Endodermal cell (in vitro differentiated cells): ENCODE data around the gene CLTB. TPM values are rescaled to one million over a fixed set of nuclear protein-coding genes. Genes with fewer than 3 reads are reported as not detected.

Experiments
- DNase-seq: peaks from one replicate; pipeline ENCODE4 v3.0.0-alpha.2; 2017
- H3K27ac ChIP-seq: 2 replicates; pipeline ENCODE4 v1.5.1; 2013; ENCODE audit warnings: mild to moderate bottlenecking, low read depth, low read length, moderate library complexity
- H3K27me3 ChIP-seq: 2 replicates; pipeline ENCODE4 v1.6.1; 2013; ENCODE audit warnings: mild to moderate bottlenecking, low read length, moderate library complexity; ENCODE audit not compliant: insufficient read depth, control insufficient read depth, poor library complexity, severe bottlenecking
- H3K36me3 ChIP-seq: 2 replicates; pipeline ENCODE4 v1.7.0; 2013; ENCODE audit warnings: mild to moderate bottlenecking, low read length, moderate library complexity; ENCODE audit not compliant: control insufficient read depth, insufficient read depth
- H3K4me1 ChIP-seq: one replicate; pipeline ENCODE4 v1.7.0; 2013; ENCODE audit warnings: low read length; ENCODE audit not compliant: control insufficient read depth, insufficient read depth
- H3K4me3 ChIP-seq: 2 replicates; pipeline ENCODE4 v1.5.1; 2013; ENCODE audit warnings: mild to moderate bottlenecking, low read length, moderate library complexity
- H3K9ac ChIP-seq: 2 replicates; pipeline ENCODE4 v1.6.1; 2013; ENCODE audit warnings: mild to moderate bottlenecking, low read length, moderate library complexity; ENCODE audit not compliant: poor library complexity, severe bottlenecking; ENCODE audit errors: extremely low read depth
- H3K9me3 ChIP-seq: 2 replicates; pipeline ENCODE4 v1.6.1; 2013; ENCODE audit warnings: mild to moderate bottlenecking, low read length, moderate library complexity; ENCODE audit not compliant: control insufficient read depth
- H3K27ac Mint-ChIP-seq: 2 replicates; pipeline ENCODE4 v1.8.0; 2020; ENCODE audit warnings: mixed read lengths
- H3K27me3 Mint-ChIP-seq: 2 replicates; pipeline ENCODE4 v1.8.0; 2021; ENCODE audit warnings: mild to moderate bottlenecking, mixed read lengths; ENCODE audit not compliant: insufficient read depth
- H3K36me3 Mint-ChIP-seq: 2 replicates; pipeline ENCODE4 v1.8.0; 2020; ENCODE audit warnings: low read depth, mixed read lengths
- H3K4me1 Mint-ChIP-seq: 2 replicates; pipeline ENCODE4 v1.8.0; 2020; ENCODE audit warnings: mixed read lengths
- H3K4me3 Mint-ChIP-seq: 2 replicates; pipeline ENCODE4 v1.8.0; 2020; ENCODE audit warnings: mild to moderate bottlenecking, moderate library complexity, mixed read lengths
- H3K9me3 Mint-ChIP-seq: 2 replicates; pipeline ENCODE4 v1.8.0; 2020; ENCODE audit warnings: mild to moderate bottlenecking, mixed read lengths
- WGBS, 2 experiments: methylation state at CpG; one replicate each; pipeline versions ENCODE4 v1.1.5 to v1.1.7; 2013; ENCODE audit warnings: missing lambda C conversion rate in 2 of 2, mixed read lengths in 1 of 2; ENCODE audit not compliant: insufficient coverage in 1 of 2, insufficient read length in 1 of 2; 5-methylcytosine and 5-hydroxymethylcytosine counted together
- total RNA-seq, 2 donors: library from RNA; stranded (reverse); fragmentation: NEBNext Ultra II Directional in 1 of 2; extraction: Animal tissue kit (Norgen Biotek cat#: 25700) in 1 of 2; gene quantifications; 2 replicates in 1 of 2; 3 replicates in 1 of 2; pipeline ENCODE4 v1.2.1, GENCODE V29; 2021
- TF ChIP-seq, protein P1 (sequence below): fragments of 200-600 bp; sonication (generic); conservative IDR thresholded peaks from 2 replicates; pipeline ENCODE4 v1.5.0; 2021; ENCODE audit warnings: antibody characterized with exemption, mild to moderate bottlenecking

CLTB gene
- total RNA-seq, 2 donors from 2014 or later = 40.9 to 49.7 TPM

DNA sequence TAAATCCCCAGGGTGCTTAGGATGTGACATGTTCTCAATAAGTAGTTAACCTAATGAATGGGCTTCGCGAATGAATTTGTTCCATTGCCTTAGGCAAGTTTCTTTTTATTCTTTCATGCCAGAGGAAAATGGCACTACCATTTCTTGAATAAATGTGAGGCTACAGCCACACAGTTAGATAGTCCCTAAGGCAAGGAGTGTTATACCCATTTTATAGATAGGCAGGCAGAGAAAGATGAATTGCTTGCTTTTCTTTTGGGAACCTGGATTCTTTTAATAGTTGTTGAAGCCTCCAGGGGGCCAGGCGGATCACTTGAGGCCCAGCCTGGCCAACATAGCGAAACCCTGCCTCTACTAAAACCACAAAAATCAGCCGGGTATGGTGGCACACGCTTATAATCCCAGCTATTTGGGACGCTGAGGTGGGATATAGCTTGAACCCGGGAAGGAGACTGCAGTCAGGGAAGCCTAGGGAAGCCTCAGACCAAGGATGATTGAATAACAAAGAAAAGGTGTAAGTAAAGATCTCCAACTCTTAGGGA is 28.9 kb downstream of the CLTB start:
- Mint-ChIP-seq H3K27ac (peak overlapping the region; percentile 100), H3K36me3 (peaks cover 34% of the 10 kb centered on the region), H3K9me3 (no peaks in the 10 kb centered on the region), H3K4me1 (peaks cover 12% of the 10 kb centered on the region), H3K4me3 (peak overlapping the region; percentile 87), H3K27me3 (no peaks in the 10 kb centered on the region)
- Histone ChIP-seq H3K27ac (no peak overlapping the region), H3K9me3 (no peaks in the 10 kb centered on the region), H3K4me1 (peaks cover 6% of the 10 kb centered on the region), H3K36me3 (peaks cover 61% of the 10 kb centered on the region), H3K4me3 (peak overlapping the region; percentile 99), H3K9ac (peak overlapping the region; percentile 91), H3K27me3 (no peaks in the 10 kb centered on the region)
- WGBS, 2 experiments = 32 to 41% methylated on average over 8 of the region's 8 CpGs
- no peak for DNase-seq
- TF ChIP-seq, protein P1, sequence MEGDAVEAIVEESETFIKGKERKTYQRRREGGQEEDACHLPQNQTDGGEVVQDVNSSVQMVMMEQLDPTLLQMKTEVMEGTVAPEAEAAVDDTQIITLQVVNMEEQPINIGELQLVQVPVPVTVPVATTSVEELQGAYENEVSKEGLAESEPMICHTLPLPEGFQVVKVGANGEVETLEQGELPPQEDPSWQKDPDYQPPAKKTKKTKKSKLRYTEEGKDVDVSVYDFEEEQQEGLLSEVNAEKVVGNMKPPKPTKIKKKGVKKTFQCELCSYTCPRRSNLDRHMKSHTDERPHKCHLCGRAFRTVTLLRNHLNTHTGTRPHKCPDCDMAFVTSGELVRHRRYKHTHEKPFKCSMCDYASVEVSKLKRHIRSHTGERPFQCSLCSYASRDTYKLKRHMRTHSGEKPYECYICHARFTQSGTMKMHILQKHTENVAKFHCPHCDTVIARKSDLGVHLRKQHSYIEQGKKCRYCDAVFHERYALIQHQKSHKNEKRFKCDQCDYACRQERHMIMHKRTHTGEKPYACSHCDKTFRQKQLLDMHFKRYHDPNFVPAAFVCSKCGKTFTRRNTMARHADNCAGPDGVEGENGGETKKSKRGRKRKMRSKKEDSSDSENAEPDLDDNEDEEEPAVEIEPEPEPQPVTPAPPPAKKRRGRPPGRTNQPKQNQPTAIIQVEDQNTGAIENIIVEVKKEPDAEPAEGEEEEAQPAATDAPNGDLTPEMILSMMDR = no peak

DNA sequence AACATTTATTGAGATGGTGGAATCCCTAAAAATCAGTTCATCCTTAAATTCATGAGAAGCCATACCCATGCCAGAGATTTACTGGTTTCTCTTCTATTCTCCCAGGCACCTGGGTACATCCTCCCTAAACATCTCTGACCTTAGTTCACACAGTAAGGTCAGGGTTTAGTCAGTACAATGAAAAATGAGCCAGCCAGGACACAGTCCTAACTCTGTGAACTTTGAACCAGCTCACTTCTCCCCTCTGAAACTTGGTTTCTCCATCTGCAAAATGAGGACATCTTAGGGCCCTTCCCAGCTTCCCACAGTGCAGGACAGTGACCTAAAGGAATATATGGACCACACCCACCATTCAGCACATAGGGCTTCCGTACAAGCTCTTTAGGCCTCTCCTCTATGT is 29.8 kb downstream of the CLTB start:
- Histone ChIP-seq H3K9me3 (no peaks in the 10 kb centered on the region), H3K4me3 (no peak overlapping the region), H3K27me3 (no peaks in the 10 kb centered on the region), H3K36me3 (peaks cover 61% of the 10 kb centered on the region), H3K9ac (no peak overlapping the region), H3K4me1 (peaks cover 6% of the 10 kb centered on the region), H3K27ac (no peak overlapping the region)
- no peaks in the 10 kb centered on the region for H3K9me3 Mint-ChIP-seq
- WGBS, 2 experiments = 91% methylated on average over 1 of the region's 1 CpG; no CpG with 5 or more reads in 1 of the 2 experiments
- no peaks in the 10 kb centered on the region for H3K27me3 Mint-ChIP-seq
- no peak for DNase-seq
- peaks cover 36% of the 10 kb centered on the region for H3K36me3 Mint-ChIP-seq
- H3K27ac Mint-ChIP-seq = no peak overlapping the region
- TF ChIP-seq, protein P1 = no peak
- H3K4me3 Mint-ChIP-seq = peak overlapping the region; percentile 87
- peaks cover 12% of the 10 kb centered on the region for H3K4me1 Mint-ChIP-seq

DNA sequence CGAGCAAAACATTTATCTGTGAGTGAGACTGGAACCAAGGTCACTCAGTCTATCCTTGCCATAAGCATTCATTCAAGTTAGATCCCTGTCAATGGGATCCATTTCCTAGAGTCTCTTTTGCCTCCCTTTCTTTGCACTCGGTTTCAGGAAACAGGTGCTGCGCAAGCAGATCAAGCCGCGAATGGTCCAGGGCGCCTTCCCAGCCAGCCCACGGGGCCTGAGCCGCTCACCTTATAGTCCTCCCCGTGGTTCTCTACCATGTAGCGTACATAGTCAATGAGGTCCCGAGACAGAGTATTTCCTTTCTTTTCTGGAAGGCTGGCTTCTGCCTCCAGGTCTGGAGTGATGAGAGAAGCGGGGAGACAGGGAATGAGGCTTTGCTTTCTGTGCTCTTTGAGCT is 31.3 kb downstream of the CLTB start:
- WGBS, 2 experiments = 95 to 96% methylated on average over 10 to 12 of the region's 12 CpGs
- Histone ChIP-seq H3K9ac (no peak overlapping the region), H3K27ac (no peak overlapping the region), H3K9me3 (no peaks in the 10 kb centered on the region), H3K4me3 (no peak overlapping the region), H3K4me1 (peaks cover 6% of the 10 kb centered on the region), H3K36me3 (peaks cover 52% of the 10 kb centered on the region), H3K27me3 (no peaks in the 10 kb centered on the region)
- DNase-seq = no peak
- Mint-ChIP-seq H3K36me3 (peaks cover 46% of the 10 kb centered on the region), H3K27ac (no peak overlapping the region), H3K4me3 (no peak overlapping the region), H3K9me3 (no peaks in the 10 kb centered on the region), H3K4me1 (peaks cover 12% of the 10 kb centered on the region), H3K27me3 (no peaks in the 10 kb centered on the region)
- TF ChIP-seq, protein P1 = no peak
